SH-SY5Y (cell line): ENCODE measurements around the gene GLUL.

Experiments
- GATA2 ChIP-seq: IDR thresholded peaks from 2 replicates; pipeline ENCODE4 v1.6.1; 2011; ENCODE audit warnings: mild to moderate bottlenecking, low read depth, low read length
- GATA3 ChIP-seq: IDR thresholded peaks from 2 replicates; pipeline ENCODE4 v1.6.1; 2011; ENCODE audit warnings: low read depth, mild to moderate bottlenecking, low read length, moderate library complexity

DNA sequence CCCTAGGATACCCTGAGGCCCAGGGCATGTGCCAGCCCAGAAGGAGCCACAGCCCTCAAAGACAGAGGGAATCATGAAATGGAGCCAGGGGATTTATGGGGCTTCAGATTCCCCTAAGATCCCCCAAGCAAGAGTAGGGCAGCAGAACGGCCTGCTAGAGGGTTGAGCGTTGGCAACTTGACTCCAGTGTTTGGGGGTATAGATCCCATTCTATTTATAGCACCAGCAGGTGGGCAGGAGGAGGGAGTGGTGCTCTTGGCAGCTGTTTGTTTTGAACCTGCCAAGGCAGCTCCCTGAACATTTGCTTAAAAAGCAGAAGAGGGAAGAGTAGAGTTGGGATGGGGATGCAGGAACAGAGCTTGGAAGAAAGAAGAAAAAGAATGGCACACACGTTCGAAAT, 33.7 kb downstream of the GLUL start:
- TF ChIP-seq GATA2 = no peak
- TF ChIP-seq GATA3 = no peak
